Tongue (tissue), 2 donors: ENCODE data around the gene CITED2. TPM values are rescaled to one million over a fixed set of nuclear protein-coding genes. Genes with fewer than 3 reads are reported as not detected.
A peak's percentile ranks its signal among the peaks of the same experiment; 100 is the strongest.
"Not testable (repeated sequence)": the region's sequence is repeated elsewhere in the genome, so short reads cannot be mapped to it uniquely, and the experiment has no call there.

ENCODE experiments used
- DNase-seq: peaks from one replicate; pipeline ENCODE4 v3.0.0-alpha.2; 2015
- total RNA-seq: library from RNA; depleted of rRNA; stranded (reverse); fragments of >200 nt; gene quantifications from one replicate; pipeline ENCODE4 v1.2.3, GENCODE V29; 2014

Gene CITED2
- total RNA-seq, 1 donor from 2014 or later: 63.6 TPM

GRCh38 chr6:139364302-139364981 is 10.0 kb downstream of the CITED2 start:
- peak; percentile 78 for DNase-seq

GRCh38 chr6:139363797-139364196 is 10.7 kb downstream of the CITED2 start:
- DNase-seq: not testable (repeated sequence)

GRCh38 chr6:139363123-139363522 is 11.3 kb downstream of the CITED2 start:
- DNase-seq: not testable (repeated sequence)

- DNase-seq: no peak
These were observed 13.2 kb downstream of the CITED2 start for GRCh38 chr6:139361211-139361610.

GRCh38 chr6:139356924-139357323 is 17.5 kb downstream of the CITED2 start:
- no peak for DNase-seq

- DNase-seq: no peak
These were observed 18.5 kb downstream of the CITED2 start for GRCh38 chr6:139355777-139356445.

GRCh38 chr6:139355172-139355571 is 19.3 kb downstream of the CITED2 start:
- no peak for DNase-seq

GRCh38 chr6:139354189-139354588 is 20.3 kb downstream of the CITED2 start:
- DNase-seq: no peak

GRCh38 chr6:139349464-139350020 is 24.9 kb downstream of the CITED2 start:
- DNase-seq: no peak

GRCh38 chr6:139346392-139346791 is 28.1 kb downstream of the CITED2 start:
- no peak for DNase-seq

GRCh38 chr6:139344186-139344963 is 30.1 kb downstream of the CITED2 start:
- DNase-seq: peak; percentile 58

GRCh38 chr6:139343052-139343750 is 31.2 kb downstream of the CITED2 start:
- peak; percentile 48 for DNase-seq

- DNase-seq: no peak
These were observed 33.4 kb downstream of the CITED2 start for GRCh38 chr6:139341060-139341459.

GRCh38 chr6:139338795-139339194 is 35.7 kb downstream of the CITED2 start:
- peak; percentile 87 for DNase-seq

GRCh38 chr6:139337830-139338229 is 36.6 kb downstream of the CITED2 start:
- DNase-seq: peak; percentile 21

GRCh38 chr6:139337001-139337400 is 37.4 kb downstream of the CITED2 start:
- no peak for DNase-seq

- peak; percentile 60 for DNase-seq
These were observed 38.0 kb downstream of the CITED2 start for GRCh38 chr6:139336488-139336887.

GRCh38 chr6:139335447-139336210 is 38.8 kb downstream of the CITED2 start:
- no peak for DNase-seq

- peak; percentile 84 for DNase-seq
These were observed 39.5 kb downstream of the CITED2 start for GRCh38 chr6:139334806-139335446.

- no peak for DNase-seq
These were observed 43.5 kb downstream of the CITED2 start for GRCh38 chr6:139330826-139331500.
